GM11168 (cell line): Measurements from ENCODE around the gene HNRNPUL1.
"Not testable (repeated sequence)": the region's sequence is repeated elsewhere in the genome, so short reads cannot be mapped to it uniquely, and the experiment has no call there.

Experiments
- in situ Hi-C: fragments of 300-500 bp; cut with MboI; formaldehyde crosslinking; loops from one replicate; pipeline ENCODE4 v1.12.0; 2022; ENCODE audit warnings: low sequenced_read_pairs; ENCODE audit not compliant: unreplicated experiment

Gene HNRNPUL1

DNA sequence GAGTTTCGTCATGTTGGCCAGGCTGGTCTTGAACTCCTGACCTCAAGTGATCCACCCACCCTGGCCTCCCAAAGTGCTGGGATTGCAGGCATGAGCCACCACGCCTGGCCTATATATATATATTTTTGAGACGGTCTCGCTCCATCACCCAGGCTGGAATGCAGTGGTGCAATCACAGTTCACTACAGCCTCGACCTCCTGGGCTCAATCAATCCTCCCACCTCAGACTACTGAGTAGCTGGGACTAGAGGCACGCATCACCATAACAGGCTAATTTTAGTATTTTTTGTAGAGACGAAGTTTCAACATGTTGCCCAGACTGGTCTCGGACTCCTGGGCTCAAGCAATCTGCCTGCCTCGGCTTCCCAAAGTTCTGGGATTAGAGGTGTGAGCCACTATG is 82.7 kb downstream of the HNRNPUL1 start:
- in situ Hi-C loops: not testable (repeated sequence)

DNA sequence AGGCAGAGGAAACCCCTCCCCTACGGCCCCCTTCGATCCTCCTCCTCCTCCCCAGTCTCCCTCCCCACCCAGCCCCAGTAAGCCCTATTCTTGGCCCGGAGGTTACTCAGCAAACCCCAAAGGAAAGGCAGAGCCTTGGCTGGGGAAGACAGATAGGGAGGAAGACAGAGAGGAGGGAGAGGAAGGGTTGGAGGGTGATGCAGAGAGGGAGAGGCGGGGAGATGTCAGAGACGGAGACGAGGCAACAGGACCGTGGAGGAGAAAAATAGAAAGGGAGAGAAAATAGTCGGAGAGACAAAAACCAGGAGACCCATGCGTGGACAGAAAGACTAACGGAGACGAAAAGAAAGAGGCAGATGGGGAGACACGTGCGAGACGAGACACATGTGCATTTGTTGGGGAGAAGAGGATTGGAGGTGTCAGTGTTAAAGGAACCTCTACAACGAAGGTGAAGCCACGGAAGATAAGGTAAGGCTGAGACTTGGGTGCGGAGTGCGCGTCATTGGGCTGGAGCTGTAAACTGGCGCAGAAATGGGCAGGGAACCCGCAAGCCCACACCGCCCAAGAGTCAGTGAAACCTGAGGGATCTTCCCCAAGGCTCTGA is 86.7 kb downstream of the HNRNPUL1 start:
- in situ Hi-C loops: no loop called here

DNA sequence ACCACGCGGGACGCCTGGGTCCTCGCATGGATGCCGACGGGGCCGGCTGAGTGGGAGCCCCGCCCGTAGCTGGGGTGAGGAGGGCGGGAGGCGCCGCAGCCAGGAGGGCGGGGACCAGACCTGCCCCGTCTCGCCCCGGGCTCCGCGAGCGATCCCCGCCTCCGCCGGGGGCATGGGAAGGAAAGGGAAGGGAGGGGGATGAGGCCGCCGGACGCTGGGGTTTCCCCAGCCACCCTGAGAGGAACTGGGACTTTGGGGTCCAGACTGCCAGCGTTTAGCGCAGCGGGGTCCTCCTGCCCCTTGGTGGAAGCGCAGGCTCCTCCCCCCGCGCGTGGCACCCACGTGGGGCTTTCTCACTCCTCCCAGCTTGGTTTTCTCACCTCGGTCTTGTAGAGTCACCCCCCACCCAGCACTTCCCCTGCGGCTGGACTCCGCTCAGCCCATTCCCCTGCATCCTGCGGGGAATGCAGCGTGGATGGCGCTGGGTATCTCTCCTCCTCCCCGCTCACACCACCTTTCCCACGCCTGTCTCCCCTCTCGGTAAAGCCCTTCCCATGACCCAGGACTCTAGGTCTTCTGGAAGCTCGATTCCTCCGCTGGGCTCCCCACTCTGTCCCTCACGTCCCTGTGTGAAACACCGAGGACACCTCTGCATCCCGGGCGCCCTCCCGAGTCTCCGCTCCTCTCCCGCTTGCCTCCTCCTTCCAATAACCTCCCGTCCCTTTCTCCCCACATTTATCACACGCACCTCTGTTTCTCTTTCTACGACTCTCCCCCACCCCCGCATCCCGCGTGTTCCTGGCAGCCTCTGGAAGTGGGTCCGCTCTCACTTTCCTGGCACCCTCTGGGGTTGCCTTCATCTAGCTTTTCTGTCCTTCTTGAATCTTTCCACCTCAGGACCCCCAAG is 87.4 kb downstream of the HNRNPUL1 start:
- in situ Hi-C loops: no loop called here

DNA sequence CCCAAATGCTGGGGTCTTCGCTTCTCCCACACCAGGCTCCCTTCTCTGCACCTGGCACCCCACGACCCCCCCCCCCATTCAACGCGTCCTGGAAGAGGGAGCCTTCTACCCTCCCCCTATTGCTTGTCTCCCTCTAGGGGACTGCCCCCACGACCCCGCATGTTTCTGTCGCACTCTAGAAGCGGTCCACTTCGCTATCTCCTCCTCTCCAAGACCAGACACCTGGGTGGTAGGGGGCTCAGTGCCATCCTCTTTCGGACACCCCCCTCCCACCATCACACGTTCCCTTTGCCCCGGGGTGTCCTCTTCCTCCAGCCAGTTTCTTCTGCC is 88.1 kb downstream of the HNRNPUL1 start:
- in situ Hi-C loops: no loop called here

DNA sequence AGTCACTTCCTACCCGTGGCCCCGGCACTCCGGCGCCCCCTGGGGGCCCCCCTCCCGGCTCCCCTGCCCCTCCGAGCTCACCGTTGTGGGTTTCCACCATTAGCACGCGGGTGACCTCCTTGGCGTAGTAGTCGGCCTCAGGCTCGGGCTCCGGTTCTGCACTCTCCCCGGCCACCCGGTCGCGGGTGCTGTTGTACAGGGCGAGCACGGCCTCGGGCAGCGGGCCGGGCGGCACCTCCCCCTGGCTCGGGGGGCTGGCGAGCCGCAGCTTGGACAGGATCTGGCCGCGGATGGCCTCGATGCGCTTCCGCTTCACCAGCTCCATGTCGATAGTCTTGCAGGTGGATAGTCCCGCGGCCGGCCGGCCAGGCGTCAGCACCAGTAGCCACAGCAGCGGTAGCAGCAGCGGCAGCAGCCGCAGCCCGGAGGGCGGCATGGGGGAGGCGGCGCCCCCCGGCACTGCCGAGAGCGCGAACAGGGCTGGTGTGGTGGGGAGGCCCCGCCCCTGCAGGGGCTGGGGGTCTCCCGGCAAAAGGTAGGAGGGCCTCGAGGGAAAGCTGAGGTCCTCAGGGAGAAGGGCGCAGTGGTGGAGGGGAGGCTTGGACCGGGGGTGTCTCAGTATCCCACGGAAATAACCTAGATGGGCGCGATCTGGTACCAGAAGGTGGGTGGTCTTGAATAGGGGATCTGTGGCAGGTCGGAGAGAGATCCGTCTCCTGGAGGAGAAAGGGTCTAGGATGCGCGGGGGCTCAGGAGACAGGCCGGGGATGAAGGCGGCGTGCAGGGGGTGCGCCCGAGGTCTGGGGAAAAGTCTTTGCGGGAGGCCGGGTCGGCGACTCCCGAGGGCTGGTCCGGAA is 88.7 kb downstream of the HNRNPUL1 start:
- in situ Hi-C loops: no loop called here

DNA sequence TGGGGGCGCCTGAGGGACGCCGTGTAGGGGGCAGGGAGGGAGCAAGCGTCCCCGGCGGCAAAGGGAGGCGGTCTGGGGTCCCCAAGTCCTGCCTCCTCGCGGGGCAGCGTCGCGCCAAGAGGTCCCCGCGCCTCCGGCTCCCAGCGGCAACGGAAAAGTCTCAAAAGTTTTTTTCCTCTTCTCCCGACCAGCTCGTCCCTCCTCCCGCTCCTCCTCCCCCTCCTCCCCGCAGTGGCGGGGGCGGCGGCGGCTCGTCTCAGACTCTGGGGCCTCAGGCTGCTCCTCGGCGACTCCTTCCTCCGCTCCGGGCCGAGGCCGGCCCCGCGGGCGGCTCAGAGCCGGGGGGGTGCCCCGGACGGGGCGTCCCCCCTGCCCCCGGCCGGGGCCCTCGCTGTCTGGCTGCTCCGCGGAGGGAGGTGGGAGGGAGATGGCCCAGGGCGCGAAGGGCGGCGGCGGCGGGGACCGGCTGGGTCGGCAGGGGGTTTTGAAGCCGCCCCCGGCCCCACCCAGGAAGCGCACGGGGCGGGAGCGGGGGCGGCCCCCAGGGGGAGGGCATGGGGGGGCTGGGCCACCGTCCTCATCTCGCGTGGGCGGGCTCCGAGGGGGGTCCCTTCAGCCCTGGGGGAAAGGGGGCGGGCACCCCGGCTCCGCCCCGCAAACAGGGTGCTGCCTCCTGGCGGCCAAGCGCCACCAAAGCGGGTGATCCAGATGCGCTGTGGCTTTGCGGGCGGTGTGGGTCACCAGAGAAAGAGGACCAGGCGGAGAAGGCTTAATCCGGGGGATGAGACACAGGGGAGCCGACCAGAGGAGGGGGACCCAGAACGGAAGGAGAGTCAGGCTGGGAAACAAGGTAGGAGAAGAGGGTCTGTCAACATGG is 89.5 kb downstream of the HNRNPUL1 start, which contains the start of gene TGFB1:
Gene TGFB1 (minus strand): TSS at position 457 of the 877 bp plus-strand sequence. CDS start 878 bp downstream, outside the sequence.
- in situ Hi-C loops: no loop called here

DNA sequence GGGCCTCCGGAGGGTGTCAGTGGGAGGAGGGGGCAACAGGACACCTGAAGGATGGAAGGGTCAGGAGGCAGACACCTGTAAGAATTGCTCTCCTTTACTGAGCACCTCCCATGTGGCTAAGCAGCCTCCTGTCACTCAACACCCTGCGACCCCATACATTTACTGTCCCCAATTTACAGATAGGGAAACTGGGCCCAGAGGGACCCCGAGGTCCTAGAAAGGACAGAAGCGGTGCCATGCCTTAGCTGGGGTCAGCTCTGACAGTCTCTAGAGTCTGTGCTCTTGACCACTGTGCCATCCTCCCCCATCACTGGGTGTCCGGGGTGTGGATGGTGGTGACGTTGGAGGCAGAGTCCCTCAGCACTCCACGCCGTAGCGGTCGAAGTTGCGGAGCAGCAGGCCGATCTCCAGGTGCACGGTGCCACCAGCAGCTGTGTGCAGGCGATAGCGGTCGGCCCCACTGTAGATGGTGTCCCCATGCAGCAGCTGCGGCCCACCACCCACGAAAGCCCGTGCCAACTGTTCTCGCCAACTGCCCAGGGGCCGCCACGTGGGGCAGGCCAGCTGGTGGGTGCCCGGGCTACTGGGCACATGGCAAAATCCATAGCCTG is 90.3 kb downstream of the HNRNPUL1 start:
- in situ Hi-C loops: no loop called here

DNA sequence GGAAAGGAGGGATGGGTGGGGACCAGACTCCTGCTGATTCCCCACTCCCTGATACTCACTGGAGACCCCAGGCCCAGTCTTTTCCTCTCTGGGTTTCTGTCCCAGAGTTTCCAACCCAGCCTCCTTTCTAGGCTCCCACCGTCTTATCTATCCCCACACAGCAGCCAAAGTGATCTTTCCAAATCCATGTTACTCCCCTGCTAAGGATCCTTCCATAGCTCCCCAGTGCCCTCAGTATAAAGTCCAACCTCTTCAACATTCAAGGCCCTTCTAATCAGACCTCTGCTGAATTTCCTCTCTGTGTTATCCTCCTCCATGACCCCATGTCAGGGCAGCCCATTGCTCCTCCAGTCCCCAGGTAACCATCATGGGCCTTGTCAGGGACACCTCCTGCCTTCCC is 90.9 kb downstream of the HNRNPUL1 start:
- in situ Hi-C loops: no loop called here

DNA sequence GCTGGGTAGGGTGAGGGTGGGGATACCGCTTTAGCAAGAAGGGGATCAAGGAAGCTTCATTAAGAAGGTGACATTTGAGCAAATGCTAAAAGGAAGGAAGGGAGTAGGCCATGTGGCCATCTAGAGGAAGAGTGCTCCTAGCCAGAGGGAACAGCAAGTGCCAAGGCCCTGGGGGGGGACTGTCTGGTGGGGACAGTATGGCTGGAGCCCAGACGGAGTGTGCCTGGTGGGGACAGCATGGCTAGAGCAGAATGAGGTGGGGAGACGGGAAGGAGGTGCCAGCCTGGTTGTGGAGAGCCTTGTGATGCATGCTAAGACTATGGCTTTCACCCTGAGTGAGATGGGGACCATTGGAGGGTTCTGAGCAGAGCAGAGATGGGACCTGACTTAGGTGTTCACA is 91.6 kb downstream of the HNRNPUL1 start:
- in situ Hi-C loops: no loop called here

DNA sequence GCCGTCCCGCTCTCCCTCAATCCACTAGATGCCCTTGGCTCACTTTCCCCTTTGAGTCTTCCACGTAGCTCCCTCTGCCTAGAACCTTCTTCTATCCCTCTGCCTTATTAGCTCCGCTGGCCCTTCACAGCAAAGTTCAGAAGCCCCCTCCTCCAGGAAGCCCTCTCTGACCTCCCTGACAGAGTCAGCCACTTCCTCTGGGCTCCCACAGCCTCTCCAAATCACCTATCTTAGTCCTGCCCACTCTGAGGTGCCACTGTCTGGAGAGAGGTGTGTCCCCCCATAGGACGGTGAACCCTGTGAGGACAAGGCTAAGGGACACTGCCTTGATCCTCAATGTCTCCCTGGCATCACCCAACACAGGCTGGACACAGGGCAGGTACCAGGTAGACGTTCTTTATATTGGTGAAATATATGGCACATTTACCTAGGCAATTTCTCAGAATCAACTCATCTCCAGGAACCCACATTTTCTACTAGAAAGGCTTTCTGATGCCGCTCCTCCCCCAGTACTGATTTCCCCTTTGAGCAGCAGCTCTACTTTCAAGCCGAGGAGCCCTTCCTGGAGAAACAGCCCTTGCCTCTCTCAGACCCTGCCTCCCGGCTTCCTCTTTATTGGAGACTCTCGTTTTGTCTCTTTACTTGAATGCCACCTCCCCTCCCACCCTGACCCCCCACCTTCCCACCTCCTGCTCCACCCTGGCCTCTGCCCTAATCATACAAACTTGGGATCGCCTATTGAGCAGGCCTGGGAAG is 93.0 kb downstream of the HNRNPUL1 start:
- in situ Hi-C loops: no loop called here
